Activated CD8-positive, alpha-beta T cell treated with anti-CD3 and anti-CD28 coated beads, Interleukin-2, amount 10 ng/mL, durations not matched to agents 7 days and 5 days (primary cell): ENCODE results near the gene MAPK8IP1. TPM values are rescaled to one million over a fixed set of nuclear protein-coding genes. Genes with fewer than 3 reads are reported as not detected.

Experiments
- ATAC-seq: fragments of 150-1000 bp; cut with Tn5 transposase; one replicate; pipeline ENCODE4 v1.10.0; 2021; ENCODE audit warnings: moderate library complexity
- CTCF ChIA-PET: fragments of 350-600 bp; sonication (Branson Sonifier 250); formaldehyde crosslinking; loops from one replicate; lab custom pipeline; 2021; ENCODE audit warnings: antibody characterized with exemption; lab: Charles Lee
- POLR2A ChIA-PET: fragments of 350-600 bp; sonication (Branson Sonifier 250); formaldehyde crosslinking; loops from one replicate; lab custom pipeline; 2021; ENCODE audit warnings: antibody characterized with exemption; lab: Charles Lee
- DNase-seq: peaks from one replicate; pipeline ENCODE4 v3.0.0-alpha.2; 2020
- H3K27ac Mint-ChIP-seq: one replicate; pipeline ENCODE4 v1.8.0; 2021; ENCODE audit warnings: mild to moderate bottlenecking, mixed read lengths
- H3K27me3 Mint-ChIP-seq: one replicate; pipeline ENCODE4 v1.8.0; 2021; ENCODE audit warnings: low read depth, mixed read lengths
- H3K36me3 Mint-ChIP-seq: one replicate; pipeline ENCODE4 v1.8.0; 2021; ENCODE audit warnings: low read depth, mixed read lengths
- H3K4me1 Mint-ChIP-seq: one replicate; pipeline ENCODE4 v1.8.0; 2021; ENCODE audit warnings: low read depth, mixed read lengths
- H3K4me3 Mint-ChIP-seq: one replicate; pipeline ENCODE4 v1.8.0; 2021; ENCODE audit warnings: mild to moderate bottlenecking, mixed read lengths
- H3K9me3 Mint-ChIP-seq: one replicate; pipeline ENCODE4 v1.8.0; 2022; ENCODE audit warnings: mixed read lengths; ENCODE audit not compliant: insufficient read depth
- total RNA-seq, 2 experiments: library from RNA; stranded (reverse); gene quantifications; one replicate each; pipeline ENCODE4 v1.2.3, GENCODE V29; 2021

Gene MAPK8IP1
- total RNA-seq, 2 experiments from 2014 or later: 0.95 to 1.3 TPM

DNA sequence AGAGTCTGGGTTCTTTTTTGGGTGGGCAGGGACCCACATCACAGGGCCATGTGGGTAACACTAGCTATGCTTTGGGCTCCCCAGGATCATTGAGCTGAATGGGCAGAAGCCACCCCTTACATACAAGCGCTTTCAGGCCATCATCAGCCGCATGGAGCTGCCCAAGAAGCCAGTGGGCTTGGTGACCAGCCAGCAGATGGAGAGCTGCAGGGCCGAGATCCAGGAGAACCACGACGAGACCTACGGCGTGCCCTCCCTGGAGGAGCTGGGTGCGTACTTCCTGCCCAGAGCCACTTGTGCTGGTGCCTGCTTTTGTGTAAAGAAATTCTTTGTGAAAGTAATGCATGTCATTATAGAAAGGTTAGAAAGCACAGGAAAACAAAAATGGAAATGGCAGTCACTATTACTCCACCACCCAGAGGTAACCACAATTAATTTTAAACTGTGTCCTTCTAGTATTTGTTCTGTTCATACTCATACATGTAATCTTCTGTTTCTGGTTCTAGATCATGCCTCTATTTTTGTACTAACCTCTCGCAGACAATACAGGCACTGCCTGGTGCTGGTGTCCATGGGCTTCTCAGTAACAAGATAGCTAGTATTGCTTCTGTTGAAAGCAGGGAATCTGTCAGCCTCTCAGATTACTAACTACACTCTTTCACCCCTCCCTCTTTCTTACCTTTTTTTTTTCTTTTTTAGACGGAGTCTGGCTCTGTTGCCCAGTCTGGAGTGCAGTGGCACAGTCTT is 24.5 kb upstream of the MAPK8IP1 start:
- Mint-ChIP-seq H3K27ac (no peak overlapping the region), H3K9me3 (no peaks in the 10 kb centered on the region), H3K36me3 (peaks cover 38% of the 10 kb centered on the region), H3K4me3 (no peak overlapping the region), H3K27me3 (no peaks in the 10 kb centered on the region), H3K4me1 (no peaks in the 10 kb centered on the region)
- ChIA-PET POLR2A (interaction anchor here (1.1 kb wide), 1 partner anchor 10 kb away, joined by 3 read pairs; no protein-coding TSS in a partner anchor), CTCF (interaction anchor here (1.0 to 3.4 kb wide), 3 partner anchors 12 to 417 kb away, joined by 3 to 15 read pairs (median 4); partner anchors contain the start of gene CREB3L1)
- DNase-seq: no peak
- no peak for ATAC-seq

DNA sequence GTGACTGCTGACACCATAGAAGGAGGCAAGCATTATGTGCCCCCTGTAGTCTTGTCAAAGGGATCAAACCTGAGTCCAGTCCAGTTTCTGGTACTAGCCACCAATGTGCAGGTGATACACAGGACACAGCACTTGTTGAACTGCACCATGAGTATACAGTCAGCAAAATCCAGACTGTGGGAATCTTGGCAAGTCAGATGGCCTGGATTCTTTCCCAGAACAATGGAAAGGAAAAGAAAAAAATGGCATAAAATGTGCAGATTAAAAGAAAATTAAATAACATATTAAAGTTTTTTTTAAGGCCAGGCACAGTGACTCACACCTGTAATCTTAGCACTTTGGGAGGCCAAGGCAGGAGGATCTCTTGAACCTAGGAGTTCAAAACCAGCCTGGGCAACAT is 21.4 kb upstream of the MAPK8IP1 start:
- CTCF ChIA-PET: interaction anchor here (1.2 kb wide), 1 partner anchor 92 kb away, joined by 3 read pairs; no protein-coding TSS in a partner anchor
- no peaks in the 10 kb centered on the region for H3K4me1 Mint-ChIP-seq
- H3K36me3 Mint-ChIP-seq: peaks cover 29% of the 10 kb centered on the region

DNA sequence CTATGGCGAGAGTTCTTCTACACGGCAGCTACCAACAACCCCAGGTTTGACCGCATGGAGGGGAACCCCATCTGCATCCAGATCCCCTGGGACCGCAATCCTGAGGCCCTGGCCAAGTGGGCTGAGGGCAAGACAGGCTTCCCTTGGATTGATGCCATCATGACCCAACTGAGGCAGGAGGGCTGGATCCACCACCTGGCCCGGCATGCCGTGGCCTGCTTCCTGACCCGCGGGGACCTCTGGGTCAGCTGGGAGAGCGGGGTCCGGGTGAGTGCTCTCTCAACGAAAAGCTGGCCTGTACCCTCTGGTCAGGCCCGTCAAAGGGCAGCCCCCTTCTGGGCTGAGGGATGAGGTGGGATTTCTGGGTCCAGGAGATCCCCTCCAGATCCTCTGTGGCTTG is 15.9 kb upstream of the MAPK8IP1 start:
- no peaks in the 10 kb centered on the region for H3K9me3 Mint-ChIP-seq
- ChIA-PET CTCF (no interaction called here), POLR2A (no interaction called here)
- no peak overlapping the region for H3K27ac Mint-ChIP-seq
- ATAC-seq (no peak), DNase-seq (no peak)
- H3K4me1 Mint-ChIP-seq: no peaks in the 10 kb centered on the region
- H3K27me3 Mint-ChIP-seq: no peaks in the 10 kb centered on the region
- no peak overlapping the region for H3K4me3 Mint-ChIP-seq
- H3K36me3 Mint-ChIP-seq: peaks cover 23% of the 10 kb centered on the region

More for the DNA sequence above, 21.4 kb upstream of the MAPK8IP1 start:
- no peaks in the 10 kb centered on the region for H3K27me3 Mint-ChIP-seq
- DNase-seq: no peak
- H3K27ac Mint-ChIP-seq: no peak overlapping the region
- H3K4me3 Mint-ChIP-seq: no peak overlapping the region
- no peak for ATAC-seq
- POLR2A ChIA-PET: no interaction called here
- H3K9me3 Mint-ChIP-seq: no peaks in the 10 kb centered on the region

DNA sequence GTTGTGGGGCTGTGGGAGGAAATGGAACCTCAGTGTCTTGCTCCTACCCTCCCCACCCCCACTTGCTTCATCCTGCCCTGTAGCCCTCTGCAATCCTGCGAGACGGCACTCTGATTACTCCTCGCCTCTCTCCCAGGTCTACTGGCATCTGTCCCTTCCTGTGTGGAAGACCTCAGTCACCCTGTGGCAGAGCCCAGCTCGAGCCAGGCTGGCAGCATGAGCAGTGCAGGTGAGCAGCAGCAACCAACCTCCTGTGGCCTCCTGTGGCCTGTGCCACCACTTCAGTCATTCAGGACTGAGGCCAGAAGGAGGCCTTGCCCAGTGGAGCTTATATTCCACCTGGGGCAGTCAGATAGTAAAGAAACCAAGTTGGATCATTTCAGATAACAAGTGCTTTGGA is 14.7 kb upstream of the MAPK8IP1 start:
- ChIA-PET CTCF (no interaction called here), POLR2A (interaction anchor here (1.1 kb wide), 1 partner anchor 47 kb away, joined by 3 read pairs; the partner anchor contains the start of gene PEX16)
- H3K27ac Mint-ChIP-seq: no peak overlapping the region

DNA sequence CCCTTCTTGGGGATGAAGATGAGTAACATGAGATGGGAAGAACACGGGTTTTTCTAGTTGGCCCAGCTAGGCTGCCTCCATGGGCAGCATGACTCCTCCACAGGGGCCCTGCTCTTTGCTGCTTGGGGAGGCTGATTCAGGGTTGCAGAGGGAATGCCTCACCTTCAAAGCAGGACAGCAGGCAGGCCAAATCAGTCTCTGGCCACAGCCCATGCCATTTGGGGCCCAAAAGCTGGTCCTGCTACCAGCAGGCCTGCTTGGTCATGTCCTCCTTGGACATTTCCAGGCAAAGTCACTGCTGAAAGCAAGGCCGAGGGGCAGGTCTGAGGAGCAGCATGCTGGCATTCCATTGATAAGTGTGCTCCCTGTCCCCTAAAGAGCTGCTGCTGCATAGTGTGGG is 13.8 kb upstream of the MAPK8IP1 start:
- CTCF ChIA-PET: interaction anchor here (1.2 to 3.4 kb wide), 4 partner anchors 13 to 135 kb away, joined by 3 to 24 read pairs (median 13); partner anchors contain the start of gene PEX16
- Mint-ChIP-seq H3K36me3 (peaks cover 19% of the 10 kb centered on the region), H3K27ac (no peak overlapping the region), H3K4me1 (no peaks in the 10 kb centered on the region), H3K9me3 (no peaks in the 10 kb centered on the region), H3K27me3 (no peaks in the 10 kb centered on the region), H3K4me3 (no peak overlapping the region)
- ATAC-seq: no peak
- POLR2A ChIA-PET: interaction anchor here (0.6 kb wide), 1 partner anchor 45 kb away, joined by 3 read pairs; no protein-coding TSS in a partner anchor
- no peak for DNase-seq

More for the DNA sequence above, 14.7 kb upstream of the MAPK8IP1 start:
- Mint-ChIP-seq H3K4me3 (no peak overlapping the region), H3K36me3 (peaks cover 23% of the 10 kb centered on the region), H3K9me3 (no peaks in the 10 kb centered on the region), H3K27me3 (no peaks in the 10 kb centered on the region), H3K4me1 (no peaks in the 10 kb centered on the region)
- DNase-seq (no peak), ATAC-seq (no peak)

DNA sequence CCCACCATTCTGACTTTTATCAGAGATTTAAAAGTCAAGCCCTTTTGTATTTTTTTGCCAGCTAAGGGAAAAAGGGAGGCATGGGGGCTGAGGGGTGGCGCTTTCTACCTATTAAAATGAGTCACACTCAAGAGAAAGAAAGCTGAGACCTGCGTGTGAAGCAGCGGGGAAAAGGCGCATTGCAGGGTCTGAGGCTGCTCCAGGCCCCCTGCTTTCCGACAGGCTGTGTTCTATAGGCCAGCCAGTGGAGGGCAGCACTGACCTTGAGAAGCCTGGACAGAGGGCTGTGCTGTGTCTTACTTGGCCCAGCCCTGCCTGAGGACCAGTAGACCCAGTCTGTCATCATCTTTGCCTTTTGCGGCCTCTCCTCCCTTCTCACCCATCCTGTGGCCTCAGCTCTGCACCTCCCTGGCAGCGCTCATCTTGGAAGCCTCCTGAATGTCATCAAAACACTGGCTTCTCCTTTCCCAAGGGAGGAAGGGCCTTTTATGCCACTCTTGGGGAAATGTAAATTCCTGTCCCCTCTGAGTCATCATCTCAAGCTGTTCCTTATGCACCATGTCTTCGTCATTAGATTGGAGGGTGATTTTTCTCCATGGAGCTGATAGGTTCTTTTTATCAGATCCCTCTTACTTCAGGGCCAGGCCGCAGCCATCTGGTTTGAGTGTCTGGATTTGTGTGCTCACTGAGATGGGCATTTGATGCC is 12.6 kb upstream of the MAPK8IP1 start:
- Mint-ChIP-seq H3K4me1 (no peaks in the 10 kb centered on the region), H3K27me3 (no peaks in the 10 kb centered on the region), H3K27ac (no peak overlapping the region), H3K36me3 (peaks cover 17% of the 10 kb centered on the region), H3K4me3 (no peak overlapping the region), H3K9me3 (no peaks in the 10 kb centered on the region)
- peak; percentile 43 for DNase-seq
- POLR2A ChIA-PET: interaction anchor here (0.7 kb wide), 1 partner anchor 37 kb away, joined by 3 read pairs; no protein-coding TSS in a partner anchor
- ATAC-seq: peak; percentile 82
- CTCF ChIA-PET: interaction anchor here (0.7 to 3.4 kb wide), 10 partner anchors 11 to 134 kb away, joined by 3 to 24 read pairs (median 4); partner anchors contain the start of gene PEX16

DNA sequence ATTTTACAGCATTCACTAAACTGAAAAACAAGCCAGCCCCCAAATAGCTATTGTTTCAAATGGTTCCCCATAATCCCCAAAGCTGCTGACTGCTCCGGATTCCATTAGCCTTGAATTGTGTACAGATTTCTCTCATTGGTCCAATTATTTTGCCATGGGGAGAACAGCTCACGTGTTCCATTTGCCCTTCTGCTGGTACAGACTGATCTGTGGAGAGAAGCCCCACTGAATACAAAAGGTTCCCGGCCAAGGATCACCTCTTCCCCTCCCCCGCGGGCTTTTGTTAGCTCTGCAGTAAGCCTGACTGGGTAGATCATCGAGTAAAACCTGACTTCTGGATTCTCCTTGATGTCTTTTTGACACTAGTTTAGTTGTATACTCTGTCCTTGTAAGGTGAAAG is 9.1 kb upstream of the MAPK8IP1 start:
- Mint-ChIP-seq H3K36me3 (peaks cover 17% of the 10 kb centered on the region), H3K27me3 (no peaks in the 10 kb centered on the region), H3K4me1 (no peaks in the 10 kb centered on the region), H3K4me3 (no peak overlapping the region), H3K9me3 (no peaks in the 10 kb centered on the region), H3K27ac (no peak overlapping the region)
- ATAC-seq (no peak), DNase-seq (no peak)
- CTCF ChIA-PET: no interaction called here
- POLR2A ChIA-PET: no interaction called here

DNA sequence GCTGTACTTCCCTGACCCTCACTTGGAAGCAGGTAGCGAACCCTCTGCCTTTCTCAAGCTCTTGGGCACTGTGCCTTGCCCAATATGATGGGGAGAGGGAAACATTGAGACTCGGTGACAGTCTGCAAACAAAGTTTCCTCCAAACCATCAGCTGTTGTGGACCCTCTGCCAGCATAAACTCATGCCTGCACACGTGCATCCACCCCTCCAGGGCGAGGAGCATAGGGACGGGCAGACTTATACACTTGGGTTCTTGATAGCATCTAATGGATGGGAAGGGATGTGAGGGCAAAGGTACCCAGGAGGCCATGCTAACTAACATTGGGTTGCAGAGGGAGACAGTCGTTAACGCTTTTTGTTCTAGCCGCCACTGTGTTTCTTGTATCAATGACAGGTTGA is 8.2 kb upstream of the MAPK8IP1 start:
- H3K9me3 Mint-ChIP-seq: no peaks in the 10 kb centered on the region
- no peaks in the 10 kb centered on the region for H3K4me1 Mint-ChIP-seq
- CTCF ChIA-PET: no interaction called here

DNA sequence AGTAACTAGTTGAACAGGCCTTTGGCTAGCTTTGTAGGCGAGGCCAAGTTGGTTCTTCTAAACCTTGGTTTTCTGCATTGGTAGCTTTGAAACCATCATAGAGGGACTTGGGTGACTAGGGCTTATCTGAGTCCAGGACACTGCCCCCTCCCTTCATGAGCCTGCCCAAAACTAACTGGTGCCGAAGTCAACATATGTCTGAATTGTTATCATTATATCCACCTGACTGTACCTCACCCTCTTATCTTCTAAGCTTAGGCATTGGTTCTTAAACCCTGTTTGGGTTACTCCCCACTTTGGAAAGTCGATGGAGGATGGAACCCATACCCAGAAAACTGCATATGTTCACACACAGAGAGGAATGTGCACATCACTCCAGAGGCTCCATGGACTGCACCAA is 7.6 kb upstream of the MAPK8IP1 start:
- no peak for ATAC-seq

More for the DNA sequence above, 8.2 kb upstream of the MAPK8IP1 start:
- DNase-seq (no peak), ATAC-seq (no peak)
- H3K4me3 Mint-ChIP-seq: no peak overlapping the region
- POLR2A ChIA-PET: no interaction called here
- no peak overlapping the region for H3K27ac Mint-ChIP-seq
- H3K27me3 Mint-ChIP-seq: no peaks in the 10 kb centered on the region
- peaks cover 15% of the 10 kb centered on the region for H3K36me3 Mint-ChIP-seq

DNA sequence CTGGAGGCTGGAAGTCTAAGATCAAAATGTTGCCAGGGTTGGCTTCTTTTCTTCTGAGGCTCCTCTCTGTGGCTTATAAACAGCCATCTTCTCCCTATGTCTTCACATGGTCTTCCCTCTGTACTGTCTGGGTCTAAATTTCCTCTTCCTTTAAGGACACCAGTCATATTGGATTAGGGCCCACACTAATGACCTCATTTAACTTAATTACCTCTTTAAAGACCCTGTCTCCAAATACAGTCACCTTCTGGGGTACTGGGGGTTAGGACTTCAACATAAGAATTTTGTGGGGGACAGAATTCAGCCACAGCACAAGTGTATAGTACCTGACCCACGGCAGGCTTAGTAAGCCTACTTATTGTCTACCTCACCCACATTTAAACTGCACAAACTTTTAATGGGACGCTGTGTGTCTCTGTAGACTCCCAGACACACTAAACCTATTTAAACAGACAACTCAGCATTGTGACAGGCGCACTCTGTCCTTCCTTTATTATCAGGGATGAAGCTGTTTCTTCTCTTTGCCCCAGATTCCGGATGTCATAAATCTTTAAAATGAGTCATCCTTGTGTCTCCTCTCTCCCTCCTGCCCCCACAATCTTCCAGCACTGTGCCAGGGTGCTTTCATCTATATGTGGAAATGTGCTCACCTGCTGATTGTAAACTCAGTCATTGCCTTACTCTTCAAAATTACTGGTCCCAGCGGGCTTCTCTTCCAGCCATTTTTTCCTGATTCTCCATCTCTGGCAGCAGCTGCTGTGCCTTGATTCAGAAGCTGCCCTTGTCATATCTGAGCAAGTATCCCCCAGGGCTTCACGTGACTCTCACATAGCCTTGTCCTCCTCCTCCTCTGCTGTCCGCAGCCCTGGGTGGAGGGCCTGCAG is 5.4 kb upstream of the MAPK8IP1 start:
- H3K27me3 Mint-ChIP-seq: no peaks in the 10 kb centered on the region
- H3K4me3 Mint-ChIP-seq: no peak overlapping the region
- H3K9me3 Mint-ChIP-seq: no peaks in the 10 kb centered on the region
- ATAC-seq: no peak
- H3K36me3 Mint-ChIP-seq: peaks cover 12% of the 10 kb centered on the region
- peaks cover under 1% of the 10 kb centered on the region for H3K4me1 Mint-ChIP-seq
- DNase-seq: no peak
- CTCF ChIA-PET: no interaction called here
- POLR2A ChIA-PET: no interaction called here
- no peak overlapping the region for H3K27ac Mint-ChIP-seq

More for the DNA sequence above, 7.6 kb upstream of the MAPK8IP1 start:
- no peak for DNase-seq
- POLR2A ChIA-PET: no interaction called here
- H3K4me3 Mint-ChIP-seq: no peak overlapping the region
- CTCF ChIA-PET: no interaction called here
- no peaks in the 10 kb centered on the region for H3K27me3 Mint-ChIP-seq
- H3K9me3 Mint-ChIP-seq: no peaks in the 10 kb centered on the region
- H3K4me1 Mint-ChIP-seq: no peaks in the 10 kb centered on the region
- H3K27ac Mint-ChIP-seq: no peak overlapping the region
- H3K36me3 Mint-ChIP-seq: peaks cover 15% of the 10 kb centered on the region
